BLaER1 (cell line): Measurements from ENCODE around the gene MGAT3.

ENCODE experiments used
- H3K27ac ChIP-seq: shearing (Covaris generic); formaldehyde crosslinking; 2 replicates; pipeline ENCODE4 v1.8.1; 2022
- H3K27me3 ChIP-seq: shearing (Covaris generic); formaldehyde crosslinking; 2 replicates; pipeline ENCODE4 v1.8.1; 2022
- H3K36me3 ChIP-seq: shearing (Covaris generic); formaldehyde crosslinking; 2 replicates; pipeline ENCODE4 v1.8.1; 2022
- H3K4me1 ChIP-seq: shearing (Covaris generic); formaldehyde crosslinking; 2 replicates; pipeline ENCODE4 v1.8.1; 2022
- H3K4me2 ChIP-seq: shearing (Covaris generic); formaldehyde crosslinking; 2 replicates; pipeline ENCODE4 v1.8.1; 2022
- H3K4me3 ChIP-seq: shearing (Covaris generic); formaldehyde crosslinking; 2 replicates; pipeline ENCODE4 v1.8.1; 2022
- H3K9ac ChIP-seq: shearing (Covaris generic); formaldehyde crosslinking; 2 replicates; pipeline ENCODE4 v1.8.1; 2022
- H3K9me3 ChIP-seq: shearing (Covaris generic); formaldehyde crosslinking; 2 replicates; pipeline ENCODE4 v1.8.1; 2022
- H4K20me1 ChIP-seq: shearing (Covaris generic); formaldehyde crosslinking; 2 replicates; pipeline ENCODE4 v1.8.1; 2022
- Cebpa-rat ChIP-seq: shearing (Covaris generic); IDR thresholded peaks from 2 replicates; pipeline ENCODE4 v1.8.1; 2022

Gene MGAT3

DNA sequence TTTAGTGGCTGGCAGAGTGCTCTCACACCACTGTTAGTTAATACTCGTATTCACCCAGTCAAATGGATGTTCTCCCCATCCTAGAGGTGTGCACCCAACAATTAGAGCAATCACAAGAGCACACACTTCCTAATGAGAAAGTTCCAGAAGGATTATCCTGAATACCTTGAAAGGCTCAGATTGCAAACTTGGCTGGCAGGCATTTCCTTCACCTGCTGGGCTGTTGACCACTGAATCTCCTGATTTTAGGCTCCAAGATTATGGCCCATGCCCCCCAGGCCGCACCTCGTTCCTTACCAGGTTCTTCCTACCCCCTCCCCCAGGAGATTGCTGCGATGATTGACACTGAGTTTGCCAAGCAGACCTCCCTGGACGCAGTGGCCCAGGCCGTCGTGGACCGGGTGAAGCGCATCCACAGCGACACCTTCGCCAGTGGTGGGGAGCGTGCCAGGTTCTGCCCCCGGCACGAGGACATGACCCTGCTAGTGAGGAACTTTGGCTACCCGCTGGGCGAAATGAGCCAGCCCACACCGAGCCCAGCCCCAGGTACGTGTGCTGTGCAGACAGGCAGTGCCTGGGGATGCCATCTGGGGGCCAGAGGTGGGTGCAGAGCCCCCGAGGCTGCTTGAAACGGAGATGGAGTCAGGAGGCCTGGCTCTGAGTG, 30.3 kb upstream of the MGAT3 start:
- Histone ChIP-seq H3K4me2 (no peak overlapping the region), H3K27ac (no peak overlapping the region), H3K9me3 (no peaks in the 10 kb centered on the region), H3K36me3 (peaks cover 93% of the 10 kb centered on the region), H3K4me3 (no peak overlapping the region), H3K4me1 (peaks cover 5% of the 10 kb centered on the region), H3K9ac (no peak overlapping the region), H3K27me3 (no peaks in the 10 kb centered on the region), H4K20me1 (no peaks in the 10 kb centered on the region)
- no peak for TF ChIP-seq Cebpa-rat

DNA sequence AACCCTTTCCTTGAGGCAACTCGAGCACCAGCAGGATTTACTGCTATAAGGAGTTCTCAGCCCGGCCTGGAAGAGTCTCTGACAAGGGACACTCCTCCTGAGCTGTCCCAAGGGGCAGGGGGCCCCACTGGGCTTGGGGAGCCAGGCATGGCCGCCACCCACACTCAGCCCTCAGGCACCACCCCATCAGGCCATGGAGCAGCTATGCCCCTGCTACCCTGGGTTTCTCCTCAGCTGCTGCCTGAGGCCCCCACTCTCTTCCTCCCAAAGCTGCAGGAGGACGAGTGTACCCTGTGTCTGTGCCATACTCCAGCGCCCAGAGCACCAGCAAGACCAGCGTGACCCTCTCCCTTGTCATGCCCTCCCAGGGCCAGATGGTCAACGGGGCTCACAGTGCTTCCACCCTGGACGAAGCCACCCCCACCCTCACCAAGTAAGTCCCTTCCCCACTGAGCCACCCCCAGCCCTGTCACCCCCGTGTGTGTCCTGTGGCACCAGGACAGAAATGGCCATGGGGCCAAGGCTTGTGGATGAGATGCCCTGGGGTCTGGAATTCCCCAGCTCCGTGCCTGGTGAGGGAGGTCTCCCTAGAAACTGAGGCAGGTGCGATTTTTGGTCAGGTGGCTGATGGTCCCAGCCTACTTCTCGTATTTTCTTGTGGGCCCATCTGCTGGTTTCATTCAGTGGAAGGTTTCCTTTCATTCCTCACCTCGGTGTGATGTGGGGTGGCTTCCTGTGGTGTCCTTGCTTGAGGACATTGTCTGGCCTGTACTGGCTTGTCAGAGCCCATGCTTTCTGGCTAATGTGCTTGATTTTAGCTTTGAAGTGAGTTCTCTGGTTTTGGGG, 28.8 kb upstream of the MGAT3 start:
- peaks cover 93% of the 10 kb centered on the region for H3K36me3 ChIP-seq
- H3K27ac ChIP-seq = no peak overlapping the region
- peaks cover 19% of the 10 kb centered on the region for H3K4me1 ChIP-seq
- no peak overlapping the region for H3K9ac ChIP-seq
- H3K9me3 ChIP-seq = no peaks in the 10 kb centered on the region
- TF ChIP-seq Cebpa-rat = no peak
- no peak overlapping the region for H3K4me3 ChIP-seq
- no peak overlapping the region for H3K4me2 ChIP-seq
- H4K20me1 ChIP-seq = no peaks in the 10 kb centered on the region
- no peaks in the 10 kb centered on the region for H3K27me3 ChIP-seq

GRCh38 chr22:39428597-39429071, 28.2 kb upstream of the MGAT3 start:
- Histone ChIP-seq H3K4me1 (peaks cover 26% of the 10 kb centered on the region), H3K9ac (no peak overlapping the region), H3K27ac (no peak overlapping the region), H3K4me2 (no peak overlapping the region), H3K9me3 (no peaks in the 10 kb centered on the region), H4K20me1 (no peaks in the 10 kb centered on the region), H3K27me3 (no peaks in the 10 kb centered on the region), H3K36me3 (peaks cover 96% of the 10 kb centered on the region), H3K4me3 (no peak overlapping the region)
- no peak for TF ChIP-seq Cebpa-rat

DNA sequence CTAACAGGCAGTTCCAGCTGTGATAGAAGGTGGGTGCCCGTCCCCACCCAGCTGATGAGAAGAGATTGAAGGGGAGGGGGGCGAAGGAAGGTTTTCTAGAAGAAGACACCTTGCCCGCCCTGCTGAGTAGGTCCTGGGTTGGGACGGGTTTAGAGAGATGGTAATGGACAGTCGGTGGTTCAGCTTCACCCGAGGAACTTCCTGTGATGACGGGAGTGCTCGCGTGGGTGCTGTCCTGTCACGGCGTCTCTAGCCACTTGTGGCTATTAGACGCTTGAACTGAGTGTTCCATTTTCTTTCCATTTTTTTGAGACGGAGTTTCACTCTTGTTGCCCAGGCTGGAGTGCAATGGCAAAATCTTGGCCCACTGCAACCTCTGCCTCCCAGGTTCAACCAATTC, 27.6 kb upstream of the MGAT3 start:
- Histone ChIP-seq H3K4me1 (peaks cover 26% of the 10 kb centered on the region), H3K9me3 (no peaks in the 10 kb centered on the region), H3K4me3 (no peak overlapping the region), H3K9ac (no peak overlapping the region), H3K36me3 (peaks cover 95% of the 10 kb centered on the region), H4K20me1 (no peaks in the 10 kb centered on the region), H3K27me3 (no peaks in the 10 kb centered on the region), H3K4me2 (no peak overlapping the region), H3K27ac (no peak overlapping the region)
- no peak for TF ChIP-seq Cebpa-rat

DNA sequence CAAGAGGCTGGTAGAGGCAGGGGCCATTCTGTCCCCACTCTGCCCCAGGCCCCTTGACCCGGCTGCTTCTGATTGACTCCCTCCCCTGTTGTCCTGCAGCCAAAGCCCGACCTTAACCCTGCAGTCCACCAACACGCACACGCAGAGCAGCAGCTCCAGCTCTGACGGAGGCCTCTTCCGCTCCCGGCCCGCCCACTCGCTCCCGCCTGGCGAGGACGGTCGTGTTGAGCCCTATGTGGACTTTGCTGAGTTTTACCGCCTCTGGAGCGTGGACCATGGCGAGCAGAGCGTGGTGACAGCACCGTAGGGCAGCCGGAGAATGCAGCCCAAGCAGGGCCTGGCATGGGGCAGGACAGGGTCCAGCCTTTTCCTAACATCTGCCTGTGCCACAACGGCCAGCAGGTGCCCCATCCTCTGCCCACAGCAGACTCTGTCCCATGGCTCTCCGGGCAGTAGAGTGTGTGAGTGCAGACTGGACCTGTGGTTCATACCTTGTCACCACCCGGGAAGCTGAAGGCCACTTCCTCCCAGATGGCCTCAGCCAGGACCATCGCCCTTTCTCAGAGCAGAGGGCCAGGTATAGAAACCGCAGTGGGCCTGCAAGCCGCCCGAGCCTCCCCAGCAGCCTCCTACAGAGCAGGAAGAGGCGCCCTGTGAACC, 26.8 kb upstream of the MGAT3 start:
- H3K9ac ChIP-seq = no peak overlapping the region
- no peak for TF ChIP-seq Cebpa-rat

DNA sequence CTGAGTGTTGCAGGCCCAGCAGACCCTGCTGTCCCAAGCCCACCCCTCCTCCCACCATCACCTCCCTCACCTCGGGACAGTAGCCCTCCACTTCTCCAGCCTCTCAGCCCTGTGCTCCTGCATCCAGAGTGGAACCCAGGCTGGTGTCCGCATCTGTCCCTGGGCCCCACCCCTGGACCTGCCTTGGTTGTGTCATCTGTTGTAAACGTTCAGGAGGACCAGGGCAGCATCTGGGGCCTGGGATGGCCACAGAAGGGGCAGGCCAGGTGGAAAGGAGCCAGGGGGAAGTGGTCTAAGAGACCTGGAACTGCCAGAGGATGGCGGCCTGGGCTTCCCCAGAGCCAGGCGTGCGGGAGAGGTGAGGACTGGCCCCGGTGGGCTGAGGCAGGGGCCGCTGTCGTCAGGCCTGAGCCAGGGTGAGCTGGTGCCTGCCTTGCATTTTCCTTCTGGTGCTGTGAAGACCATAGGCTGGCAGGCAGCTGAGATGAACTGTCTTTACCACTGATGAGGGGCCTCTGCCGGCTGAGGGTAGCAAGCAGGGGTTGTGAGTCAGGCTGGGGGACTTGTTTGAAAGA, 26.1 kb upstream of the MGAT3 start:
- Histone ChIP-seq H3K9ac (no peak overlapping the region), H3K4me1 (peaks cover 39% of the 10 kb centered on the region), H3K4me2 (no peak overlapping the region), H3K36me3 (peaks cover 89% of the 10 kb centered on the region), H3K27ac (no peak overlapping the region), H3K9me3 (no peaks in the 10 kb centered on the region), H3K4me3 (no peak overlapping the region), H3K27me3 (no peaks in the 10 kb centered on the region), H4K20me1 (no peaks in the 10 kb centered on the region)
- no peak for TF ChIP-seq Cebpa-rat

More for the DNA sequence above, 26.8 kb upstream of the MGAT3 start:
- Histone ChIP-seq H3K27ac (no peak overlapping the region), H3K36me3 (peaks cover 94% of the 10 kb centered on the region), H3K4me3 (no peak overlapping the region), H3K9me3 (no peaks in the 10 kb centered on the region), H4K20me1 (no peaks in the 10 kb centered on the region), H3K4me1 (peaks cover 33% of the 10 kb centered on the region), H3K27me3 (no peaks in the 10 kb centered on the region), H3K4me2 (no peak overlapping the region)

DNA sequence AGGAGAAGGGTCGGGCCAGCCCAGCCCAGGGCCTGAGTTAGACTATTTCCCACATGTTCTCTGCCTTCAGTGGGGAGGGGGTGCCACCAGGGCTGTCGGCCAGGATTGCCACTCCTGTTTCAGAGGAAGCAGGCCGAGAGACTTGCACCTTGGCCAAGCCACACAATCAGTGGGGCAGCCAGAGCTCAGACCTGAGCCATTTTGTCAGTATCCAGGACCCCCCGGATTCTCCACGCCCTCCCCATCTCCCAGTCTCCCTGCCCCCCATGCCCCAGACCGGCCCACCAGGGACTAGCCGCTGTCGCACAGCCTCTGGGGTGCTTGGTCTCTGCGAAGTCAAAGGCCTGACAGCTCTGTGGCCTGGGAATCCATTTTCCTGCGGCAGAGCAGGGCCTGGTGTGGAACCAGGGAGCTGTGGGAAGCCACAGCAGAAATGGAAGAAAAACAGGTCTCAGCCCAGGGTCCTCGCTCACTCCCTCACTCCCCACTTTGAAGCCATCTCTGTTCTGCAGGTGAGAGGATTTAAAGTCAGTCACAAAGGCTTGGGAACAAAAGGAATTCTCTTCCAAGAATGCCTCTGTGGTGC, 25.5 kb upstream of the MGAT3 start:
- H3K27me3 ChIP-seq = no peaks in the 10 kb centered on the region
- no peak for TF ChIP-seq Cebpa-rat
- peaks cover 46% of the 10 kb centered on the region for H3K4me1 ChIP-seq
- H3K9ac ChIP-seq = no peak overlapping the region
- H3K36me3 ChIP-seq = peaks cover 83% of the 10 kb centered on the region
- no peak overlapping the region for H3K4me2 ChIP-seq
- no peak overlapping the region for H3K4me3 ChIP-seq
- no peak overlapping the region; the same call in 1 of the 2 replicates for H3K27ac ChIP-seq
- H3K9me3 ChIP-seq = no peaks in the 10 kb centered on the region
- no peaks in the 10 kb centered on the region for H4K20me1 ChIP-seq

DNA sequence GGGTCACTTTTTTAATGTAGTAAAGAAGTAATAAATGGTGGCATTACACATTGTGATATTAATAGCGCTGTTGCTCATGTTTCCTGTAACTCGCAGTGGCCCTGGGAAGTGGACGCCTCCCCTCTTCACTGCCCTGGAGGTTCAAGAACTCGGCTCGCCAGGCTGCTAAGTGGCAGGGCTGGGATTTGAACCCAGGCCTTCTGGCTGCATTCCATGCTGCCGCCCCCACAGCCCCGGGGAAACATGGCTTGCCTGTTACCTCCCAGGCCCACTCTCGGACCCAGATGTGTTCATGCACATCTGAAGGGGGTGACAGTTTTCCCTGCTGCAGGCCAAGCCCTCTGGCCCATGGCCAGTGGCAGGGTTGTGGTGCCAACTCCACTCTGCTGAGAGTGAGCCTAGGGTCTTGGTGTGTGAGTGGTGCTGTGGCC, 25.0 kb upstream of the MGAT3 start:
- H3K4me1 ChIP-seq = peaks cover 51% of the 10 kb centered on the region
- peak overlapping the region; percentile 41; the same call in 1 of the 2 replicates for H3K4me2 ChIP-seq
- H3K27ac ChIP-seq = peak overlapping the region; percentile 18; the same call in 1 of the 2 replicates
- H4K20me1 ChIP-seq = no peaks in the 10 kb centered on the region
- peaks cover 78% of the 10 kb centered on the region for H3K36me3 ChIP-seq
- H3K9me3 ChIP-seq = no peaks in the 10 kb centered on the region
- H3K27me3 ChIP-seq = no peaks in the 10 kb centered on the region
- no peak overlapping the region for H3K4me3 ChIP-seq
- H3K9ac ChIP-seq = peak overlapping the region; percentile 38; the same call in 1 of the 2 replicates
- no peak for TF ChIP-seq Cebpa-rat

- no peaks in the 10 kb centered on the region for H4K20me1 ChIP-seq
- TF ChIP-seq Cebpa-rat = no peak
- peaks cover 72% of the 10 kb centered on the region for H3K36me3 ChIP-seq
- peak overlapping the region; percentile 18; the same call in 1 of the 2 replicates for H3K27ac ChIP-seq
- no peaks in the 10 kb centered on the region for H3K27me3 ChIP-seq
- H3K9me3 ChIP-seq = no peaks in the 10 kb centered on the region
- H3K4me2 ChIP-seq = peak overlapping the region; percentile 41
- H3K4me1 ChIP-seq = peaks cover 56% of the 10 kb centered on the region
- H3K4me3 ChIP-seq = no peak overlapping the region
- H3K9ac ChIP-seq = peak overlapping the region; percentile 38; the same call in 1 of the 2 replicates
These were observed 24.4 kb upstream of the MGAT3 start for GRCh38 chr22:39432361-39432811.
